HepG2 (cell line): ENCODE data around the gene LIMD2.

Experiments used
- CREB1 ChIP-seq, 2 experiments: fragments of 450-650 bp in 1 of 2; IDR thresholded peaks; 2 replicates each; pipeline ENCODE4 v1.6.1; 2016 to 2017; ENCODE audit warnings: control low read depth in 1 of 2, mild to moderate bottlenecking in 1 of 2, missing compliant biosample characterization in 1 of 2, missing genetic modification characterization in 1 of 2
- IKZF4 ChIP-seq: sonication (generic); formaldehyde crosslinking; IDR thresholded peaks from 2 replicates; pipeline ENCODE4 v1.5.1; 2020; ENCODE audit warnings: borderline replicate concordance, mild to moderate bottlenecking, low read depth, missing genetic modification reagents; ENCODE audit errors: not compliant biosample characterization
- JUND ChIP-seq: sonication (generic); formaldehyde crosslinking; IDR thresholded peaks from 2 replicates; pipeline ENCODE4 v1.8.0; 2022; ENCODE audit warnings: mild to moderate bottlenecking, missing genetic modification reagents
- POLR2A ChIP-seq, 2 experiments: IDR thresholded peaks; 2 replicates each; pipeline ENCODE4 v1.6.1; 2011; ENCODE audit warnings: low read depth in 2 of 2, low read length in 2 of 2, mild to moderate bottlenecking in 1 of 2, moderate library complexity in 1 of 2; ENCODE audit not compliant: insufficient read depth in 1 of 2
- RBFOX2 ChIP-seq: fragments of 200-400 bp; formaldehyde crosslinking; IDR thresholded peaks from 2 replicates; pipeline ENCODE4 v1.6.1; 2017; ENCODE audit warnings: low read depth, mild to moderate bottlenecking, low read length
- SIN3A ChIP-seq: IDR thresholded peaks from 2 replicates; pipeline ENCODE4 v1.6.1; 2011; ENCODE audit warnings: low read depth, mild to moderate bottlenecking, control low read depth, low read length, borderline replicate concordance
- TAF1 ChIP-seq: sonication (generic); formaldehyde crosslinking; IDR thresholded peaks from 2 replicates; pipeline ENCODE4 v1.4.0; 2020; ENCODE audit warnings: missing genetic modification reagents
- TF ChIP-seq, protein P1 (sequence below): sonication (generic); formaldehyde crosslinking; IDR thresholded peaks from 2 replicates; pipeline ENCODE4 v1.8.1; 2022; ENCODE audit warnings: mild to moderate bottlenecking, missing genetic modification reagents
- TF ChIP-seq, protein P2 (sequence below): sonication (generic); formaldehyde crosslinking; IDR thresholded peaks from 2 replicates; pipeline ENCODE4 v1.5.0; 2020; ENCODE audit warnings: mild to moderate bottlenecking, missing genetic modification reagents, moderate library complexity

DNA sequence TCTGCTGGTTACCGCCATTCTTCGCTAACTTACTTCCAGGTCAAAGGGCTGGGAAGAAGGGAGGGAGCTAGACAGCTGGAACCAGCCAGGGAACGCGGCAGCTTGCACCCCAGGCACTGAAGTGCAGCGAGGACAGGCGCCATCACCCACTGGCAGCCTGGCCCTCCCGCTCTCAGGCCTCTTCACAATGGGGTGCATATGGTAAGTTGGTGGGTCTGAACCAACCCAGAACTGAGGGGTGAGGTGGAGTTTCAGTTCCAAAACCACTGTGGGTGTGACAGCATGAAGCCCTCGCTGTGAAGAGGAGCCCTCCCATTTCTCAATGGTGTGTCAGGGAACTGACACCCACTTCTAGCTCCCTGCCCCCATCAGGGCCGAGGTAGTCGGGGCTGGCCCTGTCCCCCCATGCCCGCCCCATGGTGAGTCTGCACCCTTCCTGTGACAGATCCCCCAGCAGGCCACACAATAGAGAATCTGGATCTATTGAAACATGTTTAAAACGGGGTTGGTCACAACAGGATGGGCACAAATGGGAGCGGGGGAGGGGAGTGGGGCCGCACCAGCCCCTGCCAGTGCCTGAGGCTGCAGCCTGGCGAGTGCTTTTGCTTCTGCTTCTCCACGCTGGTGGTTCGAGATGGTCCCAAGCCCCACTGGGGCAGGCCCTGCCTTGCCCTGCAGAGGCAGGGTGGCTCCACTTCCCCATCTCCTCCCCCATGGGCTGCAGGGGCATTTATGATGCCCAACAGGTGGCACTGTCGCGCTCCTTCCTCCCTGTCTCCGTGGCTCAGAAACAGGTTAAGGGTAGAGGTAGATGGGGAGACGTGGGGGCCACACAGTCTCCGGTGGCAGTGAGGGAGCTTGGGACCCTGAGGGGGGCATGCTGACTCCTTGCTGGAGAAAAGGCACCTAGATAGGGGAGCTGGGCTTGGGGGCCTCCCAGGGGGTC is 2.3 kb downstream of the LIMD2 start:
- no peak for TF ChIP-seq IKZF4
- TF ChIP-seq TAF1 = peak; percentile 28; the same call in 1 of the 2 replicates
- TF ChIP-seq JUND (CRISPR knock-in tag) = no peak
- peak in 1 of 2 experiments; percentile 44; a peak in 1 of 4 replicates for TF ChIP-seq POLR2A (IDR thresholded peaks at IDR 0.05; ENCODE audit: insufficient read depth in 1 of 2, low read depth in 2 of 2, low read length in 2 of 2)
- TF ChIP-seq RBFOX2 = no peak
- TF ChIP-seq, protein P1, sequence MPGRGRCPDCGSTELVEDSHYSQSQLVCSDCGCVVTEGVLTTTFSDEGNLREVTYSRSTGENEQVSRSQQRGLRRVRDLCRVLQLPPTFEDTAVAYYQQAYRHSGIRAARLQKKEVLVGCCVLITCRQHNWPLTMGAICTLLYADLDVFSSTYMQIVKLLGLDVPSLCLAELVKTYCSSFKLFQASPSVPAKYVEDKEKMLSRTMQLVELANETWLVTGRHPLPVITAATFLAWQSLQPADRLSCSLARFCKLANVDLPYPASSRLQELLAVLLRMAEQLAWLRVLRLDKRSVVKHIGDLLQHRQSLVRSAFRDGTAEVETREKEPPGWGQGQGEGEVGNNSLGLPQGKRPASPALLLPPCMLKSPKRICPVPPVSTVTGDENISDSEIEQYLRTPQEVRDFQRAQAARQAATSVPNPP (CRISPR knock-in tag) = no peak
- no peak for TF ChIP-seq SIN3A
- TF ChIP-seq, protein P2, sequence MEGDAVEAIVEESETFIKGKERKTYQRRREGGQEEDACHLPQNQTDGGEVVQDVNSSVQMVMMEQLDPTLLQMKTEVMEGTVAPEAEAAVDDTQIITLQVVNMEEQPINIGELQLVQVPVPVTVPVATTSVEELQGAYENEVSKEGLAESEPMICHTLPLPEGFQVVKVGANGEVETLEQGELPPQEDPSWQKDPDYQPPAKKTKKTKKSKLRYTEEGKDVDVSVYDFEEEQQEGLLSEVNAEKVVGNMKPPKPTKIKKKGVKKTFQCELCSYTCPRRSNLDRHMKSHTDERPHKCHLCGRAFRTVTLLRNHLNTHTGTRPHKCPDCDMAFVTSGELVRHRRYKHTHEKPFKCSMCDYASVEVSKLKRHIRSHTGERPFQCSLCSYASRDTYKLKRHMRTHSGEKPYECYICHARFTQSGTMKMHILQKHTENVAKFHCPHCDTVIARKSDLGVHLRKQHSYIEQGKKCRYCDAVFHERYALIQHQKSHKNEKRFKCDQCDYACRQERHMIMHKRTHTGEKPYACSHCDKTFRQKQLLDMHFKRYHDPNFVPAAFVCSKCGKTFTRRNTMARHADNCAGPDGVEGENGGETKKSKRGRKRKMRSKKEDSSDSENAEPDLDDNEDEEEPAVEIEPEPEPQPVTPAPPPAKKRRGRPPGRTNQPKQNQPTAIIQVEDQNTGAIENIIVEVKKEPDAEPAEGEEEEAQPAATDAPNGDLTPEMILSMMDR (CRISPR knock-in tag) = peak; percentile 84
- no peak for TF ChIP-seq CREB1 (IDR thresholded peaks at IDR 0.05)
- no peak for TF ChIP-seq CREB1 (CRISPR knock-in tag; IDR thresholded peaks at IDR 0.05)
